OCI-M1 (cell line): ENCODE measurements around the gene CATSPER1.
"Not testable (repeated sequence)": the region's sequence is repeated elsewhere in the genome, so short reads cannot be mapped to it uniquely, and the experiment has no call there.

Experiments used
- DNase-seq: peaks from one replicate; lab custom pipeline; 2025; lab: John Stamatoyannopoulos, UW

Gene CATSPER1

GRCh38 chr11:66051766-66052663 is 25.7 kb upstream of the CATSPER1 start, which contains the start of gene SF3B2:
TSS of gene SF3B2 (plus strand) at chr11:66052364. CDS start at chr11:66052385, 21 bp downstream.
- DNase-seq = peak; percentile 98

- DNase-seq = no peak
Observed at GRCh38 chr11:66051371-66051765, 25.1 kb upstream of the CATSPER1 start.

GRCh38 chr11:66050581-66051231 is 24.4 kb upstream of the CATSPER1 start:
- DNase-seq = peak; percentile 36

- DNase-seq = no peak
Observed at GRCh38 chr11:66048547-66049323, 22.5 kb upstream of the CATSPER1 start, which contains the start of gene GAL3ST3. TSS of gene GAL3ST3 (minus strand) at chr11:66049161. CDS start at chr11:66045415, 3,746 bp downstream.

- no peak for DNase-seq
Observed at GRCh38 chr11:66047541-66048365, 21.5 kb upstream of the CATSPER1 start.

- no peak for DNase-seq
Observed at GRCh38 chr11:66046901-66047300, 20.6 kb upstream of the CATSPER1 start.

- peak; percentile 88 for DNase-seq
Observed at GRCh38 chr11:66045177-66045639, 18.9 kb upstream of the CATSPER1 start.

GRCh38 chr11:66044757-66045156 is 18.5 kb upstream of the CATSPER1 start:
- DNase-seq = no peak

- no peak for DNase-seq
Observed at GRCh38 chr11:66042996-66043906, 17.0 kb upstream of the CATSPER1 start.

- no peak for DNase-seq
Observed at GRCh38 chr11:66042227-66042995, 16.1 kb upstream of the CATSPER1 start.

GRCh38 chr11:66039765-66040164 is 13.5 kb upstream of the CATSPER1 start:
- DNase-seq = no peak

- no peak for DNase-seq
Observed at GRCh38 chr11:66037327-66037726, 11.0 kb upstream of the CATSPER1 start.

GRCh38 chr11:66036334-66036710 is 10.0 kb upstream of the CATSPER1 start:
- no peak for DNase-seq

- DNase-seq = no peak
Observed at GRCh38 chr11:66035653-66036333, 9.5 kb upstream of the CATSPER1 start.

GRCh38 chr11:66032957-66033735 is 6.9 kb upstream of the CATSPER1 start:
- no peak for DNase-seq

GRCh38 chr11:66023186-66023440 is 3.2 kb downstream of the CATSPER1 start:
- DNase-seq = not testable (repeated sequence)

- DNase-seq = peak; percentile 86
Observed at GRCh38 chr11:66022401-66023185, 3.7 kb downstream of the CATSPER1 start.
